H1 (cell line): ENCODE measurements around the gene FOXB1. TPM values are rescaled to one million over a fixed set of nuclear protein-coding genes. Genes with fewer than 3 reads are reported as not detected.

Experiments
- FOSL1 ChIP-seq: IDR thresholded peaks from 2 replicates; pipeline ENCODE4 v1.6.1; 2011; ENCODE audit warnings: mild to moderate bottlenecking, low read depth, low read length, moderate library complexity; ENCODE audit not compliant: insufficient read depth
- HDAC6 ChIP-seq: IDR thresholded peaks from one replicate; pipeline ENCODE4 v1.7.1; 2012; ENCODE audit warnings: low read depth, mild to moderate bottlenecking, inconsistent platforms, low read length, moderate library complexity
- POLR2A ChIP-seq, 2 experiments: IDR thresholded peaks; 1 replicate in 1 of 2; 2 replicates in 1 of 2; pipeline ENCODE4 v1.6.1; 2011; ENCODE audit warnings: low read depth in 2 of 2, low read length in 2 of 2, mild to moderate bottlenecking in 2 of 2; ENCODE audit errors: control extremely low read depth in 1 of 2
- RAD21 ChIP-seq, 2 experiments: IDR thresholded peaks in 1 of 2; conservative IDR thresholded peaks in 1 of 2; 2 replicates each; pipeline ENCODE4 v1.6.1; 2011; ENCODE audit warnings: low read depth in 2 of 2, low read length in 2 of 2, improper control_type of control experiment in 1 of 2, inconsistent platforms in 1 of 2, mild to moderate bottlenecking in 1 of 2, moderate library complexity in 1 of 2
- RXRA ChIP-seq: IDR thresholded peaks from 2 replicates; pipeline ENCODE4 v1.6.1; 2011; ENCODE audit warnings: low read depth, mild to moderate bottlenecking, low read length, moderate library complexity; ENCODE audit not compliant: insufficient read depth
- YY1 ChIP-seq: IDR thresholded peaks from 2 replicates; pipeline ENCODE4 v1.6.1; 2011; ENCODE audit warnings: low read depth, mild to moderate bottlenecking, low read length
- polyA plus RNA-seq, 7 experiments: library from polyadenylated mRNA; depleted of rRNA in 3 of 7; stranded (reverse) in 5 of 7; unstranded in 2 of 7; fragments of >200 nt in 5 of 7; fragments of 200-250 nt in 2 of 7; gene quantifications; 1 replicate in 5 of 7; 2 replicates in 1 of 7; 4 replicates in 1 of 7; pipeline versions ENCODE4 v1.2.1 to v1.2.3, GENCODE V29; 2011 to 2013; ENCODE audit warnings: missing spikeins in 2 of 7, mixed read lengths in 2 of 7
- total RNA-seq: library from RNA; stranded (reverse); fragmentation: NEBNext Ultra II Directional; extraction: Animal tissue kit (Norgen Biotek cat#: 25700); gene quantifications from 2 replicates; pipeline ENCODE4 v1.2.1, GENCODE V29; 2021

The FOXB1 gene
- total and polyA plus RNA-seq, 2 of the 8 experiments (the other 6 are each of a cell fraction or from before 2014, with no cell fraction given): 0.92 to 1.5 TPM

DNA sequence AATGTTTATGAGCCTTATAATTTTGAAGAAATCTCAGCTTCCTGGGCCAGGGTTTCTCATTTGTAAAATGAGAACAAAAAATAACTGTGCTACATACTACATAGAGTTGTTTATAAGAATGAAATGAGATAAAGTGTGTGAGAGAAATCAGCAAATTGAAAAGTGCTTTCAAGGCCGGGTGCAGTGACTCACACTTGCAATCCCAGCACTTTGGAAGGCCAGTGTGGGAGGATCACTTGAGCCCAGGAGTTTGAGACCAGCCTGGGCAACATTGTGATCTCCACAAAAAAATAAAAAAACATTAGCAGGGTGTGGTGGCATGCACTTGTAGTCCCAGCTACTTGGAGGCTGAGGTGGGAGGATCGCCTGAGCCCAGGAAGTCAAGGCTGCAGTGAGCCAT, 22.4 kb downstream of the FOXB1 start (continued):
- no peak for TF ChIP-seq HDAC6
- no peak for TF ChIP-seq RAD21 (IDR thresholded peaks at IDR 0.05 in 1 of 2, conservative IDR thresholded peaks at IDR 0.05 in 1 of 2; ENCODE audit: low read depth in 2 of 2, low read length in 2 of 2)
- no peak for TF ChIP-seq YY1
- no peak for TF ChIP-seq POLR2A (IDR thresholded peaks at IDR 0.05; ENCODE audit: control extremely low read depth in 1 of 2, low read depth in 2 of 2, low read length in 2 of 2)
- TF ChIP-seq FOSL1: no peak
- no peak for TF ChIP-seq RXRA
- TF ChIP-seq, all 59 proteins: peak for 0
